SH-SY5Y (cell line): ENCODE data around the gene SPOCK3.

Source experiments
- GATA2 ChIP-seq: IDR thresholded peaks from 2 replicates; pipeline ENCODE4 v1.6.1; 2011; ENCODE audit warnings: mild to moderate bottlenecking, low read depth, low read length
- GATA3 ChIP-seq: IDR thresholded peaks from 2 replicates; pipeline ENCODE4 v1.6.1; 2011; ENCODE audit warnings: low read depth, mild to moderate bottlenecking, low read length, moderate library complexity

DNA sequence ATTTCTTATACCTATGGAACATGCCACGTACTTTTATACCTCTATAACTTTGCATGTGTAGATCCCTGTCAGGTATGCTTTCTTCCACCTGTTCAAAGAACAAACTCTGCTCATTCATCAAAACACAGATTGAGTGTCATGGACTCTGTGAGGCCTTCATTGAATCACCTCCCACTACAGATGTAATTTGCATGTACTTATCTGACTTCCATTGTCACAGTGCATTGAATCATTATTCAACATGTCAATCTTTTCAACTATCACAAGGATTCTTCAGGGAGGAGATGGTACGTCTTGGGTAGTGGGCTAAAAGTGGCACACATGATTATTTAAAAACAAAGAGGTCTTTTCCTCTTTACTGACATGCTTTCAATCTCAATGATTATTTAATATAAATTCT, 24.1 kb downstream of the SPOCK3 start:
- TF ChIP-seq GATA2, result no peak
- TF ChIP-seq GATA3, result no peak
